GM21723 (cell line): ENCODE measurements around the gene SLC12A4.
A peak's percentile ranks its signal among the peaks of the same experiment; 100 is the strongest.
"Not testable (repeated sequence)": the region's sequence is repeated elsewhere in the genome, so short reads cannot be mapped to it uniquely, and the experiment has no call there.

ENCODE experiments used
- ATAC-seq: cut with Tn5 transposase; IDR thresholded peaks from one replicate; pipeline ENCODE4 v1.9.1; 2021; ENCODE audit warnings: mild to moderate bottlenecking, moderate library complexity; ENCODE audit not compliant: unreplicated experiment

The SLC12A4 gene

GRCh38 chr16:67988675-67989074 lies 20.2 kb upstream of the SLC12A4 start:
- no peak for ATAC-seq

GRCh38 chr16:67987460-67988160 lies 19.2 kb upstream of the SLC12A4 start:
- no peak for ATAC-seq

GRCh38 chr16:67986949-67987348 lies 18.5 kb upstream of the SLC12A4 start:
- ATAC-seq, result no peak

- no peak for ATAC-seq
Observed at GRCh38 chr16:67982011-67982696, 13.7 kb upstream of the SLC12A4 start.

GRCh38 chr16:67979955-67980678 lies 11.7 kb upstream of the SLC12A4 start, which contains the start of gene DPEP3:
Gene DPEP3, minus strand, starts transcription at chr16:67980499. Its CDS starts 119 bp downstream, at chr16:67980380.
- ATAC-seq, result no peak

GRCh38 chr16:67977469-67978227 lies 9.2 kb upstream of the SLC12A4 start:
- no peak for ATAC-seq

- no peak for ATAC-seq
Observed at GRCh38 chr16:67977005-67977404, 8.6 kb upstream of the SLC12A4 start.

- no peak for ATAC-seq
Observed at GRCh38 chr16:67976205-67976604, 7.8 kb upstream of the SLC12A4 start.

GRCh38 chr16:67975321-67976105 lies 7.1 kb upstream of the SLC12A4 start:
- ATAC-seq, result no peak

- ATAC-seq, result not testable (repeated sequence)
Observed at GRCh38 chr16:67972285-67972684, 3.8 kb upstream of the SLC12A4 start.

- ATAC-seq, result no peak
Observed at GRCh38 chr16:67971111-67971510, 2.7 kb upstream of the SLC12A4 start.

- ATAC-seq, result no peak
Observed at GRCh38 chr16:67969254-67970039, 1.0 kb upstream of the SLC12A4 start.

- ATAC-seq, result peak; percentile 29
Observed at GRCh38 chr16:67967958-67968399, 458 bp downstream of the SLC12A4 start.

GRCh38 chr16:67967183-67967957 lies 1.1 kb downstream of the SLC12A4 start:
- ATAC-seq, result no peak

GRCh38 chr16:67966549-67967182 lies 1.8 kb downstream of the SLC12A4 start:
- no peak for ATAC-seq

- ATAC-seq, result no peak
Observed at GRCh38 chr16:67965668-67966548, 2.5 kb downstream of the SLC12A4 start.

GRCh38 chr16:67964477-67965131 lies 3.8 kb downstream of the SLC12A4 start:
- no peak for ATAC-seq
